Amniotic epithelial cell (primary cell): ENCODE results near the gene TNIK.
A peak's percentile ranks its signal among the peaks of the same experiment; 100 is the strongest.

Source experiments
- DNase-seq: peaks from one replicate; pipeline ENCODE4 v3.0.0-alpha.2; 2010; ENCODE audit warnings: low read depth

TNIK gene

DNA sequence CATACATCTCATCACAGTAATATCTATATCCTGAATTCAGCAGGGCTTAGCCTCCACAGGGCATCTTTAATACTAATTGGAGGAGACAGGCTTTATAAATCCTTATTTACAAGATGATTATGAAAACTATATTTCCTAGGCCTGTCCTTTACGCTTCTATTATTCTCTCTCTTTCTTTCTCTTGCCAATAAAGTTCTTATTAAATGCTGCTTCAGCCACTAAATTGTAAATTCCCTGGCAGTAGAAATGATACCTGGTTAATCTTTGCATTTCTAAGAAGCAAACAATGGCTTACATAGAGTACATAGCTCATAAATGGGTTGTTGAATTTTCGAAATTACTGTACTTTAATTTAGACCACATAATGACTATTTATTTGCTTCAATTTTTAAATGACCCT is 43.5 kb downstream of the TNIK start:
- DNase-seq: no peak

GRCh38 chr3:171416061-171416460 is 44.1 kb downstream of the TNIK start:
- peak; percentile 55 for DNase-seq

- peak; percentile 88 for DNase-seq
Observed at GRCh38 chr3:171415070-171415469, 45.1 kb downstream of the TNIK start.

GRCh38 chr3:171412473-171412872 is 47.7 kb downstream of the TNIK start:
- no peak for DNase-seq

- DNase-seq: no peak
Observed at GRCh38 chr3:171412054-171412453, 48.2 kb downstream of the TNIK start.

DNA sequence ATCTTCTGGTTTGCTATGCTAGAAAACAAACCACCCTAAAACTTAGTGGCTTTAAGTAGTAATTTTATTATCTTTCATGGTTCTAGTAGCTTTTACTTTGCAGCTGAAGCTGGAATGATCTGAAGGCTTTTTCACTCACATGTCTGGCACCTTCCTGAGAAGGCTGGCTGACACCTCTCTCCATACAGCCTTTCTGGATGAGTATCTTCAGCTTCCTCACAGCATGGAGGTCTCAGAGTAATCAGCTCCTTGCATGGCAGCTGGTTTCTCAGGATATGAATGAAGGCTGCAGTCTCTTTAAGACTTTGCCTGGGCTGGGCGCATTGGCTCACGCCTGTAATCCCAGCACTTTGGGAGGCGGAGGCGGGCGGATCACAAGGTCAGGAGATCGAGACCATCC is 50.0 kb downstream of the TNIK start:
- no peak for DNase-seq

- peak; percentile 91 for DNase-seq
Observed at GRCh38 chr3:171407759-171408158, 52.4 kb downstream of the TNIK start.

- DNase-seq: no peak
Observed at GRCh38 chr3:171404376-171404967, 55.7 kb downstream of the TNIK start.

GRCh38 chr3:171402281-171402680 is 57.9 kb downstream of the TNIK start:
- DNase-seq: no peak

DNA sequence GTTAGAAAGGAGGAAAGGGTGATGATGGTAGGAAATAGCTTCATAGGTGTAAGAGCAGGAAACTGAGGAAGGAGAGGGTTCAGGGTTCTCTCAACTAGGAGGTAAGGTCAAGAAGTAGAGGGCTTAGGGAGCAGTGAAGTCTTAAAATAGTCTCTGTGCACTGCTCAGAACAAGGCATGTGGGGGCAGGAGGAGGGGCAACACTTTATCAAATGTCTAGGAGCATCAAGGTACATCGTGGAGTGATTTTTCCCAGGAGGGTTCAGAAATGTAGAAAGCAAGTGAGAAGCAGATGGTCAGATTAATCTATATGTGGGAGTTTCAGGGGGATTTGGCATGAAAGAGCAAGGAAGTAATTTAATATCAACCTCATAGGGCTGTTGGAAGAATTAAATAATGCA is 58.8 kb downstream of the TNIK start:
- no peak for DNase-seq

DNA sequence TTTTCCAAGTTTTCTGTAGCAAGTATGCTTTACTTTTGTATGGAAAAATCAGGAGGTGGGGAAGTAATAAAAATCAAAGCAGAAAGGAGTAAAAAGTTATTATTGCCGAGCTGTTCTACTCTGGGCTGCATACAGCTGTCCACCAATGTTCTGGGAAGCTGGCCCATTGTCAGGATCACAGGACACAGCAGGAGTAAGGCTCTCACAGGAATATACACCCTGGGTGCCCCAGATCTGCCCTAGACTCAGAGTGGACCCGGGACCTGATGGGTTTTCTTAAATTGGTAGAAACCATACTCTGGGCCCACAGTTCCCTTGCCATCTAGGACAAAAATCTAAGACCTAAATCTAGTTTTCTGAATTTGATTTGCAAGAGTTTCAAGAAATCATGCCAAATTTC is 60.4 kb downstream of the TNIK start:
- DNase-seq: no peak

GRCh38 chr3:171398343-171398742 is 61.9 kb downstream of the TNIK start:
- DNase-seq: no peak

DNA sequence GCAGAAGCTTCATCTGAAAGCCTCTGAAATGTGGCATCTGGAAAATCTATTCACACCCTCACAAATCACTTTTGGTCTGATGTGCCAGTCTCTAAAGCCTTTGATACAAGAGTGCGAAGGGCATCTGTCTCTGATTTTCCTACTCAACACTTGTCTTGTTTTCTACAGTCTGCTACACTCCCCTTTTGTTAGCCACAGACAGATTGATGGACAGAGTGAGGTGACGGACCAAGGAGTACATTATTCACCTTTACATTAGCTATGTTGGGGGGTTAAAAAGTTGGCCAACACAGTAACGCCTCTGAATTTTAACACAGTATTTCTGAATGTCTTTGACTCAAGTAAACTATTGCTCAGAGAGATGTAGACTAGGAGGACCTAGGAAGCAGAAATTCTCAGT is 63.1 kb downstream of the TNIK start:
- no peak for DNase-seq

DNA sequence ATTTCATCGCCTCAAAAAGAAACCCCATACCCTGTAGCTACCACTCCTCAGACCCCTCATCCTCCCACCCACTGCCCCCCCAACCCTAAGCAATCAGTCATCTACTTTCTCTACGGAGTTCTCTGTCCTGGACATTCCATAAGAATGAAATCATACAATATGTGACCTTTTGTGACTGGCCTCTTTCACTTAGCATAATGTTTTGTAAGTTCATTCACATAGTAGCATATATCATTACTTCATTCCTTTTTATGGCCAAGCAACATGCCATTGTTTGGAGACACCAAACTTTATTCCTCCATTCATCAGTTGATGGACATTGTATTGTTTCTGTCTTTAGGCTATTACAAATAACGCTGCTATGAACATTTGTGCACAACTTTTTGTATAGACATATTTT is 64.2 kb downstream of the TNIK start:
- peak; percentile 33 for DNase-seq

DNA sequence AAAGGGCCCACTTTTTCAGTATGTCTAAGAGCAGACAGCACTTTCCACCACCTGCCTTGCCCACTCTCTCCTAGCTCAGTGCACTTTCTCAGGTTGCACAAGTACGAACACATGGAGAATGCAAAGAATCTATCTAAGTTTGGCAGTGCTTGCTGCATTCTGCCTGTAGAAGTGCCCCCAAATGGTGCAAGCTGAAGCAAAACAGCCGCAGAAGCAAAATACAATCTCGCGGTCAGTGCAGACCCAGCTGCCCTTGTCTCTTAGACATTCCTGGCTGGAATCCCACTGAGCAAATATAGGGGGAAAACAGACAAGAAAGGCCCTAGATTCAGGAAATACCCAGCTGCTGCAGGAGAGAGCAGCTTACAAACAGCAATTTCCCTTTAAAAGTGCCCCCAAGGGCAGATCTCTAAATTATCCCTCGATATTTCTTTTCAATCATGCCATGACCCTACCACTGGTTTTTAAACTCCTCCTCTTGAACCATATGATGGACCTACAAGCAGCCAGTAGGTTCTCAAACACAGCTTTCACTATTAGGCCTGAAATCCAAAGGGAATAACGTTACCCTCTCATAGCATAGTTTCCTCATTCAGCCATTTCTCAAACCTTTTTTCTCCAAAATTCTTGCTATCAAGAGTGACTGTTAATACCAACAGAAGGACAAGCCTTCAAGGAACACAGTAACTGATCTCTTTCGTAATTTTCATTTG is 67.0 kb downstream of the TNIK start:
- peak; percentile 59 for DNase-seq

DNA sequence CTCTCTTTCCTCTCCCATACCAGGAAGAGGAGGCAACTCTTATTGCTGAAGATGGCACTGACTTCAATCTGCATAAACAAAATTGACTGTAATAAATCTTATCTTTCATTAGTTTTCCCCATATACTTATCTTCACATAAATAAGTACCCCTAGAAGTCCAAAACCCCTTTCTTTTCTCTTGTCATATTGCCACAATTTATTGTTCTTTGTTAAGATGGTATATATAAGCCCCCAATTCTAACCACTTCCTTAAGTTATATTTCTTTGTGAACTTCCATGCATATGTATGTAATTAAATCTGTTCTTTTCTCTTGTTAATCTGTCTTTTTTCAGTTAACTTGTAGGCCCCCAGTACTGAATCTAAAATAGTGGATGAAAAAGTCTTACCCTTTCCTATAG is 68.8 kb downstream of the TNIK start:
- no peak for DNase-seq

DNA sequence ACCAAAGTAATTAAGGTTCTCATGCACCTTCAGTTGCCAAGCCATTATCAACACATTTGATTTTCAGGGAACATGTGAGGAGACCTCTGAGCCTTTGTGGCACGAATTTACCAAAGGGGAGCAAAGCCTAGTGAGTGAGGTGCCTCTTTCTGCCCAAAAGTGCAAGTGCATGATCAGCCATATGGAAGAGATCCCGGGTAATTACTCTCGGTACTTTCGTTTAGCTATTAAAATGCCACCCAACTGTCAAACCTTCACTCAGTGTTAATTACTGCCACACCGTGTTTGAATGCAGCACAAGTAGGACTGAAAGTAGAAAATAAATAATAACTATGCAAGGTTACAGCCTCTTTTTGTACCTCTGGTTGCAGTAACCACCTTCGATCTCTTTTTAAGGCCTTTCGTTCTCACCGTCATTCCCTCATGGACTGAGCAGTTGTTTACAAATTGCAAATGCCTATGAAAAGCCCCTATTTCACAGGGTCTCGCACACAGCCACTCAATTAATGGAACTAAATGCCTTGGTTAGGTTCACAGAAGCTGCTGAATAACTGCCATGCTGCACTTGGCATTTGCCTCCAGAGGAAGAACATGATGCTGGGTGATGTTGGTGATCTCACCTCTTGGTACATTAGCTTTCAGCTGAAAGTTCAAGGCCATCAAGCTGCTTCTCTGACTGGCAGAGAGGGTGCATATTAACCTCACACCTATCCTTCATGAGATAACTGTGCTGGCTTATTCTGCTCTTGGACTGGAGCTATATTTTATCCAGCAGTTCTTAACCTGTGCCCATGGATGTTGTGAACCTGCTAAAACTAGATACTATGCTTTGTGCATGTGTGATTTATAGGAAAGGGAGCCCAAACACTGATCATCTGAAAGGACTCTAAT is 69.9 kb downstream of the TNIK start:
- no peak for DNase-seq

GRCh38 chr3:171389491-171389890 is 70.7 kb downstream of the TNIK start:
- no peak for DNase-seq

- no peak for DNase-seq
Observed at GRCh38 chr3:171388527-171388926, 71.7 kb downstream of the TNIK start.

GRCh38 chr3:171387062-171387461 is 73.1 kb downstream of the TNIK start:
- DNase-seq: no peak

GRCh38 chr3:171385086-171385485 is 75.1 kb downstream of the TNIK start:
- DNase-seq: no peak

DNA sequence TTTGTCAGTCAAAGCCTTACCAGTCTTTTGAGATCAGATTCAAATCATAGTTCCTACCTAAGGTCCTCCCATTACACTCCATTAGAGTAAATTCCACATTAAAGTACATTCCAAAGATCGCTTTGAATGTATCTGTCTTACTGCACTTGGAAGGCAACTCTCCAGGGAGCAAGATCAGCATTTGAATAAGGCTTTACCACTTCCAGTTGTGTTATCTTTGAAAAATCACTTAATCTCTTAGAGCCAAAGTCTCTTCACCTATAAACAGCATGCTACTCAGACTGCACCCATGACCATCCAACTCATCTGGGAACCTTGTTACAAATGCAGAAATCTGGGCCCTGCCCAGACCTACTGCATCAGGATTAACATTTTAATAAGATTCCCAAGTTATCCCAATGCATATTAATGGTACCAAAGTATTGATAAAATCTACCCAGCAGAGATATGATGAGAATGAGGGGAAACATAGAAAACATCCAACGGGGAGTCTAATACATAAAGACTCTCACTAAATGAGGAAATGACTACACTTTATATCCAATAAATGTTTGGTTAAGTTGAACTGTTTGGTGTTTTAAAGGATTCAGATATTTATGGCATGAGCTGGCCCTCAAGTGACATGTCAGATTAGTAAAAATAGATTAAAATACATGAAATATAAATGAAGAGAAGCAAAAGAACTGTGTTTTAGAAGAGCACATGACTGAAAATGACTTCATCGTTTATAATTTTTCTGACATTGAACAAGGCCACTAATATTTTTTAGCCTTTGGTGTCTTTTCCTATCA is 75.9 kb downstream of the TNIK start:
- DNase-seq: no peak
